RCC 7860 (cell line): ENCODE data around the gene UROC1.

Experiments used
- DNase-seq: peaks from one replicate; pipeline ENCODE4 v3.0.0-alpha.2; 2015; ENCODE audit warnings: low spot score
- FAIRE-seq: peaks from 2 replicates; lab custom pipeline; 2012; peaks lifted over from hg19 to GRCh38; lab: Jason Lieb, UNC

UROC1 gene

DNA sequence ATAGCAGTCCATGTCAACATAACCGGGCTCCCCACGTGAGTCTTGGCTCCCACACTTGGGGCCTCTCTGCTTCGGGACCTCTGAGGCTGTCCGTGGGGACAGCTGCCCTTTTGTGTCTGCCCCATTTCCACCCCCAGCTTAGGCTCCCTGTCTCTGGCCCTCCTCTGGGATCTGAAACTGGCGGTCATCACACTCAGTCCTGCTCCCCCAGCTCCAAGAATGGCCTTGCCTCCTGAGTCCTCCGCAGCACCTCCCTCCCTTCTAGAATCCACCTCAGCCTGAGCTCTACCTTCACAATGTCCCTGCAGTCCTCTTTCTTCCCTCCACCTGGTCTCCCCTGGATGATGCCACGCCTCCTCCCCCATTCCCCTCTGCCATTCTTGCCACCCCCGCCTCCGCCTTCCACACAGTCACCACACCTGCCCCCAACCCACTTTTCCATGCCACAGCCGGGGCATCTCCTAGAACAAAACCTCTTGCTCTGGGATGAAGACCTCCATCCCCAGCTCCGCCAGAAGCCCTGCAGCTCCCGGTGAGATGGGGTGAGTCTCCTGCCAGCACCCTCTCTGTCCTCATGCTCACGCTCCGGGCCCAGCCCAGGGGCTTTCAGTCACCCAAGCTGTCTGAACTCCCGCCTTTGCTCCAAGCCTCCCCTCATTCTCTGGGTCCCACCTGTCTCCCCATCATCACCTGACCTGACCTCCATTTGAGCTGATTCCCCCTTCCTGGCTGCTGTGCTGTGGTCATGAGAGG is 34.9 kb downstream of the UROC1 start:
- FAIRE-seq (no peak), DNase-seq (no peak)

DNA sequence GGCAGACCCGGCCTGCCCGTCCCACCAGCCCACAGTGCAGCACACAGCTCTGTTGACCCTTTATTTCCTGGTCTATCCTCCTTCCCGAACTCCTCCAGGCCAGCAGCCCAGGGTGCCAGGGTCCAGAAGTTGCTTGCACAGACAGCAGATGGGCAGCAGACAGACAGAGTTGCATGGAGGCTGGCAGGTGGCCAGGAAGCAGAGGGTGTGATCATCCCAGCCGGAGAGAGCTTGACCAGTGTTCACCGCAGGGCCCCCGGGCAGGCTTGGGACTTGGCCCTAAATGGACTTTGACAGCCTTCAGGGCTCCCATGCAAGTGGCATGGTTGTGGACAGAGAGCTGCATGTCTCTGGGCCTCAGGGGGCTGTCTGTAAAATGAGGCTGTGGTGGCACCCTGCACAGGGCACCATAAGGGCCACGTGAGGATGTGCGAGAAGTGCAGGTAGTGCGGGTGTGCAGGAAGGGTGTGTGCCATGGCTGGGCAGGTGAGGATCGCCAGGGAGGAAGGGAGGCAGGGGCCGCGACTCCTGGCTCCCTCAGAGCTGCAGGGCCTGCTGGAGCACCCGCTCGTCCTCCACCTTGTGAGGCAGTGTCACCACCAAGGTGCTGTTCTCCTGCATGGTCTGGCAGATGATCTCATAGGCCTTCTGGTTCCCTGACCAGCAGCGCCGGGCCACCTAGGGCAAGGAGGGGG is 35.6 kb downstream of the UROC1 start:
- no peak for FAIRE-seq
- DNase-seq: no peak

DNA sequence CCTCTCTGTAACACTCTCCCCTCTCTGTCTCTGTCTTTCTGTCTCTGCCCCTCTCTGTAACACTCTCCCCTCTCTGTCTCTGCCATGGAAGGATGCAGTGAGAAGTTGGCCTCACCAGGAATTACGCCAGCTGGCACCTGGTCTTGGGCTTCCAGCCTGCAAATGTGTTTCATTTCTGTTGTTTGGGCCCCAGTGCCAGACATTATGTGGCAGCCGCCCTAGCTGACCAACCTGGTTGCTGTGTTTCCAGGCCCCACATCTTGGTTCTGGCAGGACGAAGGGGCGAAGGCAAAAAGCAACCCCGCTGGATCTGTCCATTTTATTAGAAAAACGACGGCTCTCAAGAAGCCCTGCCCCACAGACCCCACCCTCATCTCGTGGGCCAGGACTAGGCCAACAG is 36.7 kb downstream of the UROC1 start:
- DNase-seq: no peak
- FAIRE-seq: no peak

DNA sequence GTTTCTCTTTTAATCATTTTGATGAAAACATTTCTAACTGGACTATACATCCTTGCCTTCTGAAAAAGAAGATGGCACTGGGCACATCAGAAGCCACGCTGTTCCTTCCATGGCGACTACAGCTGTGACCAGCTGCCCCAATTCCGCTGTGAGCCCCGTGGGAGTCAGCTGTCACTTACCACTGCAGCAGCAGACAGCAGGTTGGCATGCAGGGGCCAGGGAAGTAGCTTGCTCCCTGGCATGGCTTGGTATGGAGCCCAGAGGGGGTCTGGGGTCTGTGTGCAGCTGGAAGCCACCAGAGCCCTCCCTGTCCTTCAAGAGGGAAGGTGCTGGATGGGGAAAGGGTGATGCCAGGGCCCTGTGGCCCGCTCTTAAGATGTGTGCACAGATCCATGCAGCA is 37.4 kb downstream of the UROC1 start:
- FAIRE-seq: no peak
- no peak for DNase-seq

DNA sequence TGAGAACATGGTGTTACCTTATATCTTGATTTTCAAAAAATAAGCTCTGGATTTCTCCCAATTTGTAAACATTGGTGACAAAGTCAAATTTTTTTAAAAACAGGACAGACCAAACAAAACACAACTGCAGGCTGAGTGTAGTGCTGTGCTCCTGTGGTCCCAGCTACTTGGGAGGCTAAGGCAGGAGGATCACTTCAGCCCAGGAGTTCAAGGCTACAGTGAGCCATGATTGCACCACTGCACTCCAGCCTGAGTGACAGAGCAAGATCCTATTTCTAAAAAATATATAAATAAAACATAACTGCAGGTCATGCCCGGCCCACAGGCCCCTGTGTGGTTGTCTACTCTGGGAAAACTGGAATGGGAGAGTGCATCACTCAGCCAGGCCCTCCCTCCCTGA is 37.9 kb downstream of the UROC1 start:
- DNase-seq: no peak
- no peak for FAIRE-seq

DNA sequence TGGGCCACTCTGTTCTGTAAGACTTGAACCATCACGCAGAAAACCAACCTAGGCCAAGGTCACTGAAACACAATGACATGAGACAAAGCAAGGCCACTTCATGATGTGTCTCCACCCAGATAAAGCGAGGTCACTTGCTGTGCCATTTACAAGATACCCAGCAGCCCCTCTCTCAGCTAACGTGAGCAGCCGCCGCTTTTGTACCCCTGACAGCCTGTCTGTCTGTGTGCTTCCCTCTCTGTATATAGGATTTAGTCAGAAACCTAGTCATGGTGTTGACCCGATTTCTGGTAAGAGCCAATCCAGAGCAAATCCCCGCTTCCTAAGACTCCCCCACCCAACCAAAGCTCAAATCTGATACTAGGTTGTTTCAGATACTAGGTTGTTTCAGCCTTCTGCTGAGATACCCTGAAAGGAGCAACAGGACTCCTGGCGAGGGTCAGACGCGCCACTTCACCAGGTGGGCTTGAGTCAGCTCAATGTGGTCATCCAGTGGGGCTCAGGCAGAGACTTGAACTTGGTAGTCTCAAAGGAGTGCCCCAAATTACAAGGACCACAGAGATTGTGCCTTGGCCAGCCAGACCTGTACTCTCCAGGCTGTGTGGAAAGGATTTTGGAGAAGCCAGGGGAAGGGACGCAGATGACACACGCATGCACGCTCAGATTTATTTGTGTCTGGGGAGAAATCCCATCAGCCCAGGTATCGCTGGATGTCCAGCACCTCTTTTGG is 38.8 kb downstream of the UROC1 start:
- FAIRE-seq (no peak), DNase-seq (no peak)

DNA sequence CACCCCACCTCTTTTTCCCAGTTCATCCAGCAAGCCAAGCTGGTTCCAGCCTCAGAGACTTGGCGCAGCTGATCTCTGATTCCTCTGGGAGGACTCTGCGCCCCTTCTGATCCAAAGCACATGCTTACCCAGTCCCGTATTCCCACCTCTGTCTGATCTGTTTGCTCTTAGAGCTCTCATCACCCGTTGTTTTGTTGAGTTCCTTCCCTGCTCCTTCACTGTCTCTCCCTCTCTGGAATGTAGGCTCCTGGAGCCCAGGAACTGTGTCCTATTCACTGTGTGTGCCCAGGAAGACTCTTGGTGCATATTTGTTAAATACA is 40.6 kb downstream of the UROC1 start:
- no peak for FAIRE-seq
- DNase-seq: no peak

DNA sequence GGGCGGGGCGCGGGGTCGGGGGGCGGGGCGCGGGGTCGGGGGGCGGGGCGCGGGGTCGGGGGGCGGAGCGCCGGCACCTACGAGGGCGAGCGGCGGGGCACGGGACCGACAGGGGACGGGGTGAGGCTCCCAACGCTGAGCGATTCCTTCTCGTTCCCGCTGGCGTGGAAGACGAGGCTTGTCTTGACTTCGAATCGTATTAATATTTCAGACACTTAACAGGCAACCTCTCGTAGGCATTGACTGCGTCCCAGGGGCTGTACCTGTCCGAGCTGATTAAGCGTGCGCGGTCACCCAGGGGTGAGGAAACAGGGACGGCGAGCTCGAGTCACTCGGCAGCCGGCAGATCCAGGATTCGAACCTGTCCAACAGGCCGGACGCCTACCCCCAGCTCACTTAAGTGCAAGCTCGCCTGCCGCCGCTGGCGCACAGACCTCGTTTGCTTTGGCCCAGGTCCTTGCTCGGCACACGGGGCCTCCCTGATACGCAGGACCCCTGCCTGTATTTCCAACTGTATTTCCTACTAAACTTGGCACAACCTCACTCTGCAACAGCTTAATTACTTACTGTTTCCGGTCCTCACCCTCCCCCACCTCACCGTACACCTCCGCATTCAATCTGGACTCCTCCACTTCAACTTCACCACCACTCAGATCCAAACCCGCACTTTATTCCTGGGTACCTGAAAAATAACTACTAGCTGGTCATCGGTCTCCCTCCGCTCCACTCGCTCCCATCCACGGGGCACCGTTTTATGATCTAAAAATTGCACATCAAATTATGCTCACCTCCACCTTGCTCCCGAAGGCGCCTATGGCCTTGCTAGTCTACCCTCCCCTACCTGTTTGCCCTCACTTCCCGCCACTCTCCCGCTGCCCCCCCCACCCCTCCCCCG is 41.2 kb downstream of the UROC1 start:
- peak; percentile 6 for DNase-seq
- no peak for FAIRE-seq

DNA sequence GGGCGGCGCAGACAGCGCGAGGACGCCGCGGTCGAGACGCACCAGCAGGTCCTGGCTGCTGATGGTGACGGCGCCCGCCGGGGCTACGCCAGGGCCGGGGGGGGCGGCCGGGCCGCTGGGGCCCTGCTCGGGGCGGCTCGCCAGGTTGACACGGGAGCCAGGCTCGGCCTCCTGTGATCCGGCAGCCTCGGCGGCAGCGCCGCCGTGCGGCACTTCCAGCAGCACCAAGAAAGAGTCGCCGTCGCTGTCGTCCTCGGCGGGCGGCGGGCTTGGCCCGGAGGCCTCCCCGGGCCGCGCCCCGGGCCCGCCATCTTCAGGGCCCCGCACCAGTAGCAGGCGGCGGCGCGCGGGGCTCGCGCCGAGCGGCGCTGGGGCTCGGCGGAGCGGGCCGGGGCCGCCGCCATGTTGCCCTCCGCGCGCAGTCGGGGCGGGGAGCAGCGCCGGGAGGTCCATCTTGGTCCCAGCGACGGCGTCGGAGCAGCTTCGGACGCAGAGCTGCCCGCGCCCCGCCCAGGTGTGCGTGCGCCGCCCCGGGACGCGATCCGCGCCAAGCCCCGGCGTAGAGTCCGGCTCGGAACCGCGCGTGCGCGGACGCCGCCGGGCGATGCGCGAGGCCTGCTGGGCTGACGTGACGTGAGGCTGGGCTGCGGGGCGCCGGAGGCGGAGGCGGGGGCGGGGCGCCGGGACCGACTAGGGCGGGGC is 42.0 kb downstream of the UROC1 start, which contains the start of gene ZXDC:
ZXDC (minus strand) TSS at position 479 of the 702 bp plus-strand sequence; CDS start at position 453, 26 bp downstream.
- FAIRE-seq: no peak
- peak; percentile 86 for DNase-seq

DNA sequence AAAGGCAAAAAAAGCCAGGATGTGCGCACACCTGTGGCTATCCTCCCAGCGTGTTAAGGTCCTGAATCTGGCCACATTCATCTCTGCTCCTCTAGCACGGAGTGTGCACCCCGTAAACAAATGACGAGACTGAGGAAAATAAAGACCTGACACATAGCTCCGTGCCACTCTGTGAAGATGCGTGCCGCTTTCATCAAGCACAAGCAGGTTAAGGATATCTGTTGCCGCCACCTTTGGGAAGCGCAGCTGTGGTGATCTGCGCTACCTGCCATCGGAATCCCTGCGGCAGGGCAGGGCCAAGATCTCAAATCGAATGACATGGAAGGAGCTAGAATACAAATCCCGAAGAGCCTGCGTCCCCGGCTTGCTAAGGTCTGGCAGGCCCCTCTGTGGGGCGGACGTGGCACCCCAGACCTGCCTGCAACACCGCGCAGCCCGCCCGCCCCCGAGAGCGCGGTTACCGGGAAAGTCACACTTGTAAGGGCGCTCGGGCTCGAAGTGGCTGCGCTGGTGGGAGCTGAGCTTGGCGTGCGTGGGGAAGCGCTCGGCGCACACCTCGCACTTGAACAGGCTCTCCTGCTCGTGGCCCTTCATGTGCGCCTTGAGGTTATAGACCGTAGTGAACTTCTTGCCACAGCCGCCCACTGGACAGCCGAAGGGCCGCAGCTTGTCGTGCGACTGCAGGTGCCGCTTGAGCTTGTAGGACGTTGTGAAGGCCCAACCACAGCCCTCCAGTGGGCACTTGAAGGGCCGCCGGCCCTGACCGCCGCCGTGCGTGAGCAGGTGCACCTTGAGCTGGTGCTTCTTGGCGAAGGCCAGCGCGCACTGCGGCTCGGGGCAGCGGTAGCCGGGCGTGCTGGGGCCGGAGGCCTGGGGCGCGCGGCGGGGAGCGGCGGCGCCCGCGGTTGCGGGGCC is 42.8 kb downstream of the UROC1 start:
- FAIRE-seq (no peak), DNase-seq (peak; percentile 29)

DNA sequence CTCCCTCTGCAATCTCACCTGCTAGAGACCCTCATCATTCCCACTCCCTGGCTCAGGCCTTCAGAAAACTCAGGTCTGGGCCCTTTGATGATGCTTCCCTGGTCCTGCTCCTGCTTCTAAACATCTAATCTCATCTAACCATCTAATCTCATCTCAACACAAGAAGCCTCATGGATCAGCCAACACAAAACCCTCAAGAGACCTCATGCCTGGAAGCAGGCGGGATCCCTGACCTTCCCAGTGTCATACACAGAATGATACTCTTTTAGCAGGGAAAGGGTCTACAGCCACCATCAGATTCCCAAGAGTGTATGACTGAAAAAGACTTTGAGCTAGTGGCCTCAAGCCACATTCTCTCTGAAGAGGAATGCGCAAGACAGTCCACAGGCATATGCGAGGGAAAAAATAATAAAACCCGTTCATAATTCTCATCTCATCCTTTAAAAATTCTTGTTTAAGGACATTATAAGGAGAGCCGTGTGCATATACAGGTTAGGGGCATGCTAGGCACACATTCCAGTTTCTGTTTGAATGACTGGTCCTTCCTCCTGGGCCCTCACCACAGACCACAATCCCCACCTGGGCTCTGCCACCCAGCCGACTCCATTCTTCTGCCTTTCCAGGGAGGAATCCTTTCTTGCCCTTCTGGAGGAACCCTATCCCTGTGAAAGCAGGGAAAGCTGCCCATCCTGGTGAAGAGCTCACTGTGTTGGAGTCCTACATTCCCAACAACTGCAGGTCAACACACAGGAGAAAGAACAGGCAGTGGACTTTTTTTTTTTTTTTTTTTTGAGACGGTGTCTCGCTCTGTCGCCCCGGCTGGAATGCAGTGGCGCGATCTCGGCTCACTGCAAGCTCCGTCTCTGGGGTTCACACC is 44.0 kb downstream of the UROC1 start:
- DNase-seq (no peak), FAIRE-seq (no peak)

DNA sequence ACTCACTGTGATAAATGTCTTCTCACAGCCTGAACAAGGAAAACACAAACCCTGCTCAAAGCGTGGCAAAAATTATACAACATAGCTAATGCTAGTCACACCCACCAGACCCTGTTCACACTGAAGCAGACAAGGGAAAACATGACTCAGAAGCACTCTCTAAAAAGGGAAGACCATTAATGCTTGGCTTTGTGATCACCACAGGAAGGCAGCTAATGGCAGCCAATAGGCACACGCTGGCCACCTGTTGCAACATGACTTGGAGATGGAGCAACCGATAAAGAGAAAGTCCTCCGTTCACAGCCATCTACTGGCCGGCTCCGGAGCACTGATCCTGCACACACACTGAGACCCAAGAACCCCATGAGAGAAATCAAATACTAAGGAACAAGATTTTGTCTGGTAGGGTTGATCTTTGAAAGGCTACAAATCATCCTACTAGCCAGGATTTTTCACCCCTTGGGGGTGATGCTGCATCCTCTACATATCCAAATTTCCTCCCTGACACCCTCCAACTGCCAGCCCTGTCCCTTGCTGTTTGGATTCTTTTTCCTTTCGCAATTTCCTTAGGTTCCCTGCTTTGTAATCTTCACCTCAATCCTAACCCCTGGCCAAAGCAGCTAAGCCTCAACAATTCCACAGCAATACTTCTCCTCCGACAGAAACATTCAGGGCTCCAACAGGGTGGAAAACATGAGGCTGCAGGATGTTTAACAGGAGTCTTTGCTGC is 45.1 kb downstream of the UROC1 start:
- no peak for FAIRE-seq
- DNase-seq: peak; percentile 24

DNA sequence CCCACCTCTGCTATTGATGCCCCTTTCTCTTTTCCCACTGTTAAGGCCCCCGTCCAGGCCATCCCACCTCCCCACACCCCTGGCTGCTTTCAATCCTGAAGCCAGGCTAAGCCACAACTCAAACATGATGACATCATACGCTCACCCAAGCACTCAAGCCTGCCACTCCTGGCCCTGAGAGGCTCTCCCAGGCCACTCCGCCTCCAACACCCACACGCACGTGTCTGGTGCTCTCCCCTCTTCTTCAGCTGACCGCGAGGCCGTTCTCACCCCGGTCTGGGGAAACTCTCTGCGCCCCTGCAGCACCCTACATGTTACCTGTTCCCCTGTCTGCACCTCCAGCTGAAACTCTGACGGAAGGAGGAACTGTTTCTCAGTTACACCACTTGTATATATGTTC is 48.1 kb downstream of the UROC1 start:
- FAIRE-seq: no peak
- no peak for DNase-seq

DNA sequence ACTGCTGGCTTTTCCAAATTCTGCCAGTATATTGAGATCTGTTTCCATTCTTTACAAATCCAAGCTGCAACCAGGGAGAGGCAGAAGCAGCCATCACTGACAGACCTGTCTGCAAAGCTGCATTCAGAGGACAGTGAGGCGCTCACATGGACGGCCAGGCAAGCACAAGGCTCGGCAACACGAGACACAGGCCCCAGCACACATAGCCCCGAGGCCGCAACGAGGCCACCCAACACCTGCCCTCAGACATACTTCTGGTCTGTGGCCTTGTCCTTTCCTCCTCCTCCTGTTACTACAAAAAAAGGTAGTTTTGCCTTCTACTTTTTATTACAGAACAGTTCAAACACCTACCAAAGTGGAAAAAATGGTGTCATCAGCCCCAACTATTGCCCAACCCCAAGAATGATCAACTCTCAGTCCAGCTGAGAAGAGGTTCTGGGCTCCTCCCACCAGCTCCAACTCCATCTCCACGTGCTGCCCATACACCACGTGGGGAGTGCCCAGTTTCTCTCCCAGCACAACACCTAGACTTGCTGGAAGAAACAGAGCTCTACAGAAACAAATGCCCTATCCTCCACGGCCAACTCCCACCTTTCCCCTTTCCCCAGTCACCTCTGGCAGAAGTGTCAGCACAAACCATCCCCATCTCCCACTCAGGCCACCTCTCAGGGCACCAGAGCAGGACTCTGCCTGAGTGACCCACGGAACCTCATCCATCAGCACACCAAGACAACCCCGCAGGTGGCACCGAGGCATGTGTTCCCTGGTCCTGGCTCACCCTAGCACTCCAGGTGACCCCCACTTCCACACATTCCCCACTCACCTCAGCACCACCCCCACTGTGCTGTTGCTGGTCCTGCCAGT is 49.3 kb downstream of the UROC1 start:
- no peak for FAIRE-seq

DNA sequence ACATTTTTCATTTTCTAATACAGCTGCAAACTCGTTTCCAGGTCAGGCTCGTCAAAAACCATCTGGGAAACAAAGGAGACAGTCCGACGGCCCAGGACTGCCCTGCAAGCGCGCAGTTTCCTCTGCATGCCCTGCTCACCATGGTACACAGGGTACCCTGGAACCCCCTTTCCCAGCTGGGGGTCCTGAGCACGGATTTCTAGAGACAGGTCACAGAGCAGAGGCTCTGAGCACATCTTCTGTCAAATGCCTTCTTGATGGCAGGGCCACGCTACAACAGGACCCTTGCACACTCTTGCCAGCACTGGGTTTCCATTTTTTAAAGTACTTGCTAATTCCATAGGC is 50.0 kb downstream of the UROC1 start:
- no peak for FAIRE-seq
- no peak for DNase-seq

More for the DNA sequence above, 49.3 kb downstream of the UROC1 start:
- DNase-seq: no peak

DNA sequence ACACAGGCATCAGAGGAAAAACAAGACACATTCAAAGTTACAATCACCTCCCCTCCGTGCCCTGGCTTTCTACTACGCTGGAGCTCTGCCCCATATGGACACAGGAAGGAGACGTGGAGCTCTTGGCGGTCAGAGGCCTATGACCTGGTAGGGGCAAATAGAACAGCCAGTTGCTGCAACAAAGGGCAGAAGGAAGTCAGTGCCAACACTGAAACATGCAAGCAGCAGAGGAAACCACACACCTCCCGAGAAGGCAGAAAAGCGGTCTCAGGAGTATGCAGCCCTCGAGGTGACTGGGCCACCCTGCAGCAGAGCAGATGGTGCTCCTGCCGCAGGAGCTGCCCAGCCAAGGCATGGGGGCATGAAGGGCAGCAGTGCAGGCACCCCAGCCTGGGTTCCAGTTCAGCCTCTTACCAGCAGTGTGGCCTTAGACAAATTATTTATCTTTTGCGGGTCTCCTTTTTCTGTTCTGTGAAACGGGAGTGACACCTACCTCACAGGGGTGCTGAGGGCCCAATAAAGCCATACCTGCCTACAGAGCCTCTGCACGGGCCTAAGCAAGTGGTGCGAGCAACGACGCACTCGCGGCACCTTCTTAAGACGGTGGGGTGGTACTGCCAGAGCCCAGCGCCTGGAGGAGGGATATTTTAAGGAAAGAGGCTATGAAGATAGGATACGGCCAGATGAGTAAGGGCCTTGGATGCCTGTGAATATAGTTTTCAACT is 50.5 kb downstream of the UROC1 start:
- FAIRE-seq: no peak
- DNase-seq: no peak
